ENCODE data around the gene CA11. TPM values are rescaled to one million over a fixed set of nuclear protein-coding genes. Genes with fewer than 3 reads are reported as not detected.

The CA11 gene
- total and polyA plus RNA-seq, 2 experiments from 2014 or later: 8.8 to 29.7 TPM

GRCh38 chr19:48642862-48643261, 3.1 kb downstream of the CA11 start:
- H3K4me2 ChIP-seq: no peak overlapping the region
- DNase-seq (ENCODE audit: low spot score) (no peak), ATAC-seq (no peak)
- peaks cover 25% of the 10 kb centered on the region for H3K4me1 ChIP-seq (ENCODE audit: insufficient read depth)
- no peak overlapping the region for H3K4me3 Mint-ChIP-seq
- H4K20me1 ChIP-seq (replicated peaks; ENCODE audit: insufficient read depth): no peaks in the 10 kb centered on the region
- H3K27me3 ChIP-seq (ENCODE audit: insufficient read depth): 0 out of 2 replicates have a peak, but pooled peaks cover 7% of the 10 kb centered on the region
- H3F3A ChIP-seq (replicated peaks; ENCODE audit: low read depth): peaks cover 24% of the 10 kb centered on the region
- no peak overlapping the region for H3K27ac ChIP-seq (ENCODE audit: low read depth)
- no peaks in the 10 kb centered on the region for H3K9me2 ChIP-seq (ENCODE audit: insufficient read depth)
- H3K9me3 Mint-ChIP-seq: no peaks in the 10 kb centered on the region
- no peak for TF ChIP-seq POLR2AphosphoS5 (IDR thresholded peaks at IDR 0.05; ENCODE audit: low read depth)
- TF ChIP-seq JUNB (IDR thresholded peaks at IDR 0.05; ENCODE audit: unreplicated experiment): no peak
- TF ChIP-seq ZNF462 (CRISPR knock-in tag; IDR thresholded peaks at IDR 0.05): no peak
- no peak for TF ChIP-seq EZH2phosphoT487 (IDR thresholded peaks at IDR 0.05; ENCODE audit: unreplicated experiment)
- no peak for TF ChIP-seq NANOG (IDR thresholded peaks at IDR 0.05; ENCODE audit: borderline replicate concordance)
- TF ChIP-seq EZH2 (IDR thresholded peaks at IDR 0.05; ENCODE audit: low read depth, unreplicated experiment): no peak
- TF ChIP-seq STAT1 (IDR thresholded peaks at IDR 0.05; ENCODE audit: unreplicated experiment): no peak
- TF ChIP-seq, protein P1, sequence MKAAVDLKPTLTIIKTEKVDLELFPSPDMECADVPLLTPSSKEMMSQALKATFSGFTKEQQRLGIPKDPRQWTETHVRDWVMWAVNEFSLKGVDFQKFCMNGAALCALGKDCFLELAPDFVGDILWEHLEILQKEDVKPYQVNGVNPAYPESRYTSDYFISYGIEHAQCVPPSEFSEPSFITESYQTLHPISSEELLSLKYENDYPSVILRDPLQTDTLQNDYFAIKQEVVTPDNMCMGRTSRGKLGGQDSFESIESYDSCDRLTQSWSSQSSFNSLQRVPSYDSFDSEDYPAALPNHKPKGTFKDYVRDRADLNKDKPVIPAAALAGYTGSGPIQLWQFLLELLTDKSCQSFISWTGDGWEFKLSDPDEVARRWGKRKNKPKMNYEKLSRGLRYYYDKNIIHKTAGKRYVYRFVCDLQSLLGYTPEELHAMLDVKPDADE (IDR thresholded peaks at IDR 0.05): no peak
- no peak for TF ChIP-seq ZNF331 (CRISPR knock-in tag; IDR thresholded peaks at IDR 0.05; ENCODE audit: low read depth)
- TF ChIP-seq, protein P2, sequence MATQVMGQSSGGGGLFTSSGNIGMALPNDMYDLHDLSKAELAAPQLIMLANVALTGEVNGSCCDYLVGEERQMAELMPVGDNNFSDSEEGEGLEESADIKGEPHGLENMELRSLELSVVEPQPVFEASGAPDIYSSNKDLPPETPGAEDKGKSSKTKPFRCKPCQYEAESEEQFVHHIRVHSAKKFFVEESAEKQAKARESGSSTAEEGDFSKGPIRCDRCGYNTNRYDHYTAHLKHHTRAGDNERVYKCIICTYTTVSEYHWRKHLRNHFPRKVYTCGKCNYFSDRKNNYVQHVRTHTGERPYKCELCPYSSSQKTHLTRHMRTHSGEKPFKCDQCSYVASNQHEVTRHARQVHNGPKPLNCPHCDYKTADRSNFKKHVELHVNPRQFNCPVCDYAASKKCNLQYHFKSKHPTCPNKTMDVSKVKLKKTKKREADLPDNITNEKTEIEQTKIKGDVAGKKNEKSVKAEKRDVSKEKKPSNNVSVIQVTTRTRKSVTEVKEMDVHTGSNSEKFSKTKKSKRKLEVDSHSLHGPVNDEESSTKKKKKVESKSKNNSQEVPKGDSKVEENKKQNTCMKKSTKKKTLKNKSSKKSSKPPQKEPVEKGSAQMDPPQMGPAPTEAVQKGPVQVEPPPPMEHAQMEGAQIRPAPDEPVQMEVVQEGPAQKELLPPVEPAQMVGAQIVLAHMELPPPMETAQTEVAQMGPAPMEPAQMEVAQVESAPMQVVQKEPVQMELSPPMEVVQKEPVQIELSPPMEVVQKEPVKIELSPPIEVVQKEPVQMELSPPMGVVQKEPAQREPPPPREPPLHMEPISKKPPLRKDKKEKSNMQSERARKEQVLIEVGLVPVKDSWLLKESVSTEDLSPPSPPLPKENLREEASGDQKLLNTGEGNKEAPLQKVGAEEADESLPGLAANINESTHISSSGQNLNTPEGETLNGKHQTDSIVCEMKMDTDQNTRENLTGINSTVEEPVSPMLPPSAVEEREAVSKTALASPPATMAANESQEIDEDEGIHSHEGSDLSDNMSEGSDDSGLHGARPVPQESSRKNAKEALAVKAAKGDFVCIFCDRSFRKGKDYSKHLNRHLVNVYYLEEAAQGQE (IDR thresholded peaks at IDR 0.05; ENCODE audit: unreplicated experiment): no peak
- TF ChIP-seq, protein P3, sequence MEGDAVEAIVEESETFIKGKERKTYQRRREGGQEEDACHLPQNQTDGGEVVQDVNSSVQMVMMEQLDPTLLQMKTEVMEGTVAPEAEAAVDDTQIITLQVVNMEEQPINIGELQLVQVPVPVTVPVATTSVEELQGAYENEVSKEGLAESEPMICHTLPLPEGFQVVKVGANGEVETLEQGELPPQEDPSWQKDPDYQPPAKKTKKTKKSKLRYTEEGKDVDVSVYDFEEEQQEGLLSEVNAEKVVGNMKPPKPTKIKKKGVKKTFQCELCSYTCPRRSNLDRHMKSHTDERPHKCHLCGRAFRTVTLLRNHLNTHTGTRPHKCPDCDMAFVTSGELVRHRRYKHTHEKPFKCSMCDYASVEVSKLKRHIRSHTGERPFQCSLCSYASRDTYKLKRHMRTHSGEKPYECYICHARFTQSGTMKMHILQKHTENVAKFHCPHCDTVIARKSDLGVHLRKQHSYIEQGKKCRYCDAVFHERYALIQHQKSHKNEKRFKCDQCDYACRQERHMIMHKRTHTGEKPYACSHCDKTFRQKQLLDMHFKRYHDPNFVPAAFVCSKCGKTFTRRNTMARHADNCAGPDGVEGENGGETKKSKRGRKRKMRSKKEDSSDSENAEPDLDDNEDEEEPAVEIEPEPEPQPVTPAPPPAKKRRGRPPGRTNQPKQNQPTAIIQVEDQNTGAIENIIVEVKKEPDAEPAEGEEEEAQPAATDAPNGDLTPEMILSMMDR (conservative IDR thresholded peaks at IDR 0.05; ENCODE audit: low read depth in 2 of 2): no peak
- TF ChIP-seq CREB1 (CRISPR knock-in tag; IDR thresholded peaks at IDR 0.05; ENCODE audit: low read depth): no peak
- no peak for TF ChIP-seq ZNF114 (CRISPR knock-in tag; IDR thresholded peaks at IDR 0.05)
- H2AFZ ChIP-seq: no peak overlapping the region
- no peaks in the 10 kb centered on the region for H3K36me3 ChIP-seq (ENCODE audit: insufficient read depth)
- H3K36me3 Mint-ChIP-seq (ENCODE audit: low read depth): peaks cover 36% of the 10 kb centered on the region
- H3K27ac Mint-ChIP-seq: no peak overlapping the region
- peaks cover 28% of the 10 kb centered on the region for H3K4me1 Mint-ChIP-seq
- H3K4me3 ChIP-seq: no peak overlapping the region
- no peaks in the 10 kb centered on the region for H3K79me2 ChIP-seq (replicated peaks; ENCODE audit: insufficient read depth)
- H3K27me3 Mint-ChIP-seq (ENCODE audit: insufficient read depth, low read depth, poor library complexity): peaks cover 24% of the 10 kb centered on the region

All from GM23338 (cell line).